Smooth muscle cell (in vitro differentiated cells): Measurements from ENCODE around the gene HLA-DMA. TPM values are rescaled to one million over a fixed set of nuclear protein-coding genes. Genes with fewer than 3 reads are reported as not detected.

ENCODE experiments used
- DNase-seq: peaks from one replicate; lab custom pipeline; 2025; ENCODE audit not compliant: unreplicated experiment; lab: John Stamatoyannopoulos, UW
- H2AFZ ChIP-seq: fragments of 200-600 bp; sonication (generic); 2 replicates; pipeline ENCODE4 v1.6.0; 2016; ENCODE audit warnings: antibody characterized with exemption, low read depth, mild to moderate bottlenecking
- H3F3A ChIP-seq: fragments of 200-600 bp; sonication (generic); 2 replicates; pipeline ENCODE4 v1.6.0; 2017; ENCODE audit warnings: antibody characterized with exemption, low read depth
- H3K27ac ChIP-seq: fragments of 200-600 bp; sonication (generic); 2 replicates; pipeline ENCODE4 v1.5.1; 2016; ENCODE audit warnings: low read depth, mild to moderate bottlenecking
- H3K27me3 ChIP-seq: fragments of 200-600 bp; sonication (generic); 2 replicates; pipeline ENCODE4 v1.6.1; 2016; ENCODE audit warnings: low read depth, mild to moderate bottlenecking
- H3K36me3 ChIP-seq: fragments of 200-600 bp; sonication (generic); 2 replicates; pipeline ENCODE4 v1.5.1; 2016; ENCODE audit warnings: low read depth
- H3K4me1 ChIP-seq: fragments of 200-600 bp; sonication (generic); 2 replicates; pipeline ENCODE4 v1.5.1; 2016; ENCODE audit warnings: low read depth
- H3K4me2 ChIP-seq: fragments of 200-600 bp; sonication (generic); 2 replicates; pipeline ENCODE4 v1.6.0; 2016; ENCODE audit warnings: mild to moderate bottlenecking
- H3K4me3 ChIP-seq: fragments of 200-600 bp; sonication (generic); 2 replicates; pipeline ENCODE4 v1.5.1; 2016; ENCODE audit warnings: mild to moderate bottlenecking
- H3K79me2 ChIP-seq: fragments of 200-600 bp; sonication (generic); 2 replicates; pipeline ENCODE4 v1.6.0; 2016; ENCODE audit warnings: low read depth, mild to moderate bottlenecking
- H3K9ac ChIP-seq: fragments of 200-600 bp; sonication (generic); 2 replicates; pipeline ENCODE4 v1.6.0; 2016; ENCODE audit warnings: low read depth
- H3K9me3 ChIP-seq: fragments of 200-600 bp; sonication (generic); replicated peaks from 2 replicates; pipeline ENCODE4 v1.5.1; 2016; ENCODE audit warnings: low read depth
- H4K20me1 ChIP-seq: fragments of 200-600 bp; sonication (generic); 2 replicates; pipeline ENCODE4 v1.6.0; 2016; ENCODE audit warnings: low read depth
- CTCF ChIP-seq: fragments of 200-600 bp; sonication (generic); IDR thresholded peaks from 2 replicates; pipeline ENCODE4 v1.5.1; 2017; ENCODE audit warnings: borderline replicate concordance, mild to moderate bottlenecking, antibody characterized with exemption; ENCODE audit not compliant: insufficient read depth, poor library complexity, severe bottlenecking
- WGBS: methylation state at CpG from one replicate; pipeline ENCODE4 v1.1.7; 2016; ENCODE audit warnings: low lambda C conversion rate; 5-methylcytosine and 5-hydroxymethylcytosine counted together
- polyA plus RNA-seq: library from polyadenylated mRNA; unstranded; fragments of >200 nt; fragmentation: Nextera tagmentation; extraction: Ambion mirVana; gene quantifications from 2 replicates; pipeline ENCODE4 v1.2.1, GENCODE V29; 2016
- total RNA-seq: library from RNA; depleted of rRNA; stranded (reverse); fragments of >200 nt; gene quantifications from 2 replicates; pipeline ENCODE4 v1.2.3, GENCODE V29; 2014

Gene HLA-DMA
- total and polyA plus RNA-seq, 2 experiments from 2014 or later: 3.1 to 4.0 TPM

- peaks cover 28% of the 10 kb centered on the region for H3K27me3 ChIP-seq
- no peak overlapping the region for H3K4me2 ChIP-seq
- no peak overlapping the region for H2AFZ ChIP-seq
- no peaks in the 10 kb centered on the region for H3K79me2 ChIP-seq
- H3K4me1 ChIP-seq: no peaks in the 10 kb centered on the region
- H3K36me3 ChIP-seq: no peaks in the 10 kb centered on the region
- H3K9ac ChIP-seq: no peak overlapping the region
- no peak for TF ChIP-seq CTCF
- no peaks in the 10 kb centered on the region for H3F3A ChIP-seq
- DNase-seq: no peak
- H3K4me3 ChIP-seq: no peak overlapping the region
- H3K27ac ChIP-seq: no peak overlapping the region
- no peaks in the 10 kb centered on the region for H4K20me1 ChIP-seq
- 91% methylated on average over 7 of the region's 7 CpGs for WGBS
- no peaks in the 10 kb centered on the region for H3K9me3 ChIP-seq
These were observed 11.6 kb downstream of the HLA-DMA start for GRCh38 chr6:32941214-32941768.

GRCh38 chr6:32940656-32941213 lies 12.2 kb downstream of the HLA-DMA start, which contains the start of gene HLA-DMB:
Gene HLA-DMB (minus strand): TSS chr6:32941028. CDS start chr6:32940807, 221 bp downstream.
- 73% methylated on average over 9 of the region's 9 CpGs for WGBS
- TF ChIP-seq CTCF: no peak
- peak within 1 kb of the TSS; percentile 29 for H3K4me3 ChIP-seq
- H3F3A ChIP-seq: no peaks in the 10 kb centered on the region
- H3K9ac ChIP-seq: no peak within 1 kb of the TSS
- peak within 1 kb of the TSS; percentile 62 for H3K4me2 ChIP-seq
- no peaks in the 10 kb centered on the region for H4K20me1 ChIP-seq
- H3K79me2 ChIP-seq: no peaks in the 10 kb centered on the region
- H3K36me3 ChIP-seq: no peaks in the 10 kb centered on the region
- H3K9me3 ChIP-seq: no peaks in the 10 kb centered on the region
- no peak within 1 kb of the TSS for H3K27ac ChIP-seq
- peaks cover 34% of the 10 kb centered on the region for H3K27me3 ChIP-seq
- no peak within 1 kb of the TSS for H2AFZ ChIP-seq
- no peaks in the 10 kb centered on the region for H3K4me1 ChIP-seq
- no peak for DNase-seq

GRCh38 chr6:32938494-32938893 lies 14.4 kb downstream of the HLA-DMA start:
- Histone ChIP-seq H3K9me3 (no peaks in the 10 kb centered on the region), H3K4me2 (no peak overlapping the region), H3F3A (no peaks in the 10 kb centered on the region), H3K79me2 (no peaks in the 10 kb centered on the region), H3K36me3 (no peaks in the 10 kb centered on the region), H2AFZ (no peak overlapping the region), H3K9ac (no peak overlapping the region), H3K4me3 (no peak overlapping the region), H3K27ac (no peak overlapping the region), H4K20me1 (no peaks in the 10 kb centered on the region), H3K4me1 (no peaks in the 10 kb centered on the region), H3K27me3 (peaks cover 49% of the 10 kb centered on the region)
- TF ChIP-seq CTCF: no peak
- 86% methylated on average over 7 of the region's 7 CpGs for WGBS
- no peak for DNase-seq

- H3K79me2 ChIP-seq: no peaks in the 10 kb centered on the region
- H2AFZ ChIP-seq: no peak overlapping the region
- H3F3A ChIP-seq: no peaks in the 10 kb centered on the region
- H3K27ac ChIP-seq: no peak overlapping the region
- H3K4me1 ChIP-seq: no peaks in the 10 kb centered on the region
- 82% methylated on average over 8 of the region's 8 CpGs for WGBS
- DNase-seq: no peak
- H3K9ac ChIP-seq: no peak overlapping the region
- H3K9me3 ChIP-seq: no peaks in the 10 kb centered on the region
- no peaks in the 10 kb centered on the region for H3K36me3 ChIP-seq
- no peak for TF ChIP-seq CTCF
- H3K4me3 ChIP-seq: no peak overlapping the region
- H3K4me2 ChIP-seq: no peak overlapping the region
- H3K27me3 ChIP-seq: peaks cover 49% of the 10 kb centered on the region
- no peaks in the 10 kb centered on the region for H4K20me1 ChIP-seq
These were observed 15.7 kb downstream of the HLA-DMA start for GRCh38 chr6:32937230-32937633.
